ENCODE results near the gene LIN9. TPM values are rescaled to one million over a fixed set of nuclear protein-coding genes. Genes with fewer than 3 reads are reported as not detected.

The LIN9 gene
- total and polyA plus RNA-seq, 2 donors (not counting 3 experiments of a cell fraction or from before 2014, with no cell fraction given): 2.5 to 7.6 TPM

DNA sequence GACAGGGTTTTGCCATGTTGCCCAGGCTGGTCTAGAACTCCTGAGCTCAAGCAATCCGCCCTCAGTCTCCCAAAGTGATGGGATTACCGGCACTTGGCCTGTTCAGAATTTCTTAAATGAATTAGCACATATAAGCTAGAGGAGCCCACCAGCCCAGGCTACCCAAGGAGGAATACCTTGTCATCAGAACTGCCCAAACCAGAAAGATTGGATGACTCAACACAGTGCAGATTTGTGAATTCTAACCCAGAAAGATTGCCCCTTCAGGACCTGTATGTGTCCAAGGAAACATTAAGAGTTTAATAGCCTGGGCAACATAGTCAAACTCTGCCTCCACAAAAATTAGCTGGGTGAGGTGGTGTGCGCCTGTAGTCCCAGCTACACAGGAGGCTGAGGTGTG lies 14.0 kb upstream of the LIN9 start:
- no TSS peak for BruUV-seq (replicated peaks)
- TF ChIP-seq JUN (IDR thresholded peaks at IDR 0.05; ENCODE audit: borderline replicate concordance, insufficient read depth, insufficient read length, low read depth): no peak
- TF ChIP-seq EZH2 (IDR thresholded peaks at IDR 0.05; ENCODE audit: borderline replicate concordance, low read depth, low read length, severe bottlenecking): no peak
- TF ChIP-seq, protein P1, sequence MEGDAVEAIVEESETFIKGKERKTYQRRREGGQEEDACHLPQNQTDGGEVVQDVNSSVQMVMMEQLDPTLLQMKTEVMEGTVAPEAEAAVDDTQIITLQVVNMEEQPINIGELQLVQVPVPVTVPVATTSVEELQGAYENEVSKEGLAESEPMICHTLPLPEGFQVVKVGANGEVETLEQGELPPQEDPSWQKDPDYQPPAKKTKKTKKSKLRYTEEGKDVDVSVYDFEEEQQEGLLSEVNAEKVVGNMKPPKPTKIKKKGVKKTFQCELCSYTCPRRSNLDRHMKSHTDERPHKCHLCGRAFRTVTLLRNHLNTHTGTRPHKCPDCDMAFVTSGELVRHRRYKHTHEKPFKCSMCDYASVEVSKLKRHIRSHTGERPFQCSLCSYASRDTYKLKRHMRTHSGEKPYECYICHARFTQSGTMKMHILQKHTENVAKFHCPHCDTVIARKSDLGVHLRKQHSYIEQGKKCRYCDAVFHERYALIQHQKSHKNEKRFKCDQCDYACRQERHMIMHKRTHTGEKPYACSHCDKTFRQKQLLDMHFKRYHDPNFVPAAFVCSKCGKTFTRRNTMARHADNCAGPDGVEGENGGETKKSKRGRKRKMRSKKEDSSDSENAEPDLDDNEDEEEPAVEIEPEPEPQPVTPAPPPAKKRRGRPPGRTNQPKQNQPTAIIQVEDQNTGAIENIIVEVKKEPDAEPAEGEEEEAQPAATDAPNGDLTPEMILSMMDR (IDR thresholded peaks at IDR 0.05; ENCODE audit: extremely low read depth in 1 of 2, insufficient read depth in 1 of 2, low read depth in 1 of 2, low read length in 2 of 2): no peak
- intact Hi-C loops (cut with micrococcal nuclease) (no loop called here), dilution Hi-C loops (cut with MboI; ENCODE audit: extremely low pct_ligation_motif_present, low sequenced_read_pairs) (no loop called here)
- no peak overlapping the region for H3K4me3 ChIP-seq (replicated peaks in 1 of 3; ENCODE audit: insufficient read depth in 1 of 3, low read depth in 1 of 3, low read length in 3 of 3)
- no peak for FAIRE-seq
- peaks cover 0 to 7% of the 10 kb centered on the region in 2 experiments for H3K27me3 ChIP-seq (ENCODE audit: control insufficient read depth in 2 of 2, insufficient read depth in 2 of 2, low read length in 2 of 2)
- POLR2A ChIA-PET: no interaction called here
- no peak overlapping the region for H3K27ac ChIP-seq (ENCODE audit: insufficient read depth, low read depth, low read length)
- H3K9me3 ChIP-seq (replicated peaks; ENCODE audit: control insufficient read depth, insufficient read depth, low read length): no peaks in the 10 kb centered on the region
- H4K20me1 ChIP-seq (replicated peaks; ENCODE audit: control insufficient read depth, extremely low read depth, insufficient read depth, low read length): no peaks in the 10 kb centered on the region
- no peaks in the 10 kb centered on the region for H3K79me2 ChIP-seq (ENCODE audit: control insufficient read depth, insufficient read depth, low read length)
- CTCF ChIA-PET: interaction anchor here (1.5 kb wide), 1 partner anchor 198 kb away, joined by 4 read pairs; no protein-coding TSS in a partner anchor
- DNase-seq (ENCODE audit: low read depth, low spot score): no peak
- H3K4me2 ChIP-seq (ENCODE audit: insufficient read depth, low read length): no peak overlapping the region
- no peaks in the 10 kb centered on the region for H3K4me1 ChIP-seq (ENCODE audit: control insufficient read depth, extremely low read depth, insufficient read depth, low read length)
- H3K9ac ChIP-seq (replicated peaks; ENCODE audit: extremely low read depth, insufficient read depth, low read length): no peak overlapping the region
- H3K9me1 ChIP-seq (replicated peaks; ENCODE audit: control insufficient read depth, extremely low read depth, insufficient read depth, low read length): no peaks in the 10 kb centered on the region
- H2AFZ ChIP-seq (ENCODE audit: low read depth, low read length): no peak overlapping the region
- H3K36me3 ChIP-seq (ENCODE audit: control insufficient read depth in 2 of 2, extremely low read depth in 1 of 2, insufficient read depth in 2 of 2, low read length in 2 of 2): no peaks in the 10 kb centered on the region

DNA sequence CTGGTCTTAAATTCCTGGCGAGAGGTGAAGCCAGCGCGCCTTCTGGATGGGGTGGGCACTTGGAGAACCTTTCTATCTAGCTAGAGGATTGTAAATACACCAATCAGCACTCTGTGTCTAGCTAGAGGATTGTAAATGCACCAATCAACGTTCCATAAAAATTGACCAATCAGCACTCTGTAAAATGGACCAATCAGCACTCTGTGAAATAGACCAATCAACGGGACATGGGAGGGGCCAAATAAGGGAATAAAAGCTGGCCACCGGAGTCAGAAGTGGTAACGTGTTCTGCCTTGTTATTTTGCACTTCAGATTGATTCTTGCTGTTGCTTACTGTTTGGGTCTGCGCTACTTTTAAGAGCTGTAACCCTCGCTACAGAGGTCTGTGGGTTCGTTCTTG lies 12.0 kb upstream of the LIN9 start:
- Histone ChIP-seq H4K20me1 (replicated peaks; ENCODE audit: control insufficient read depth, extremely low read depth, insufficient read depth, low read length) (no peaks in the 10 kb centered on the region), H3K4me3 (replicated peaks in 1 of 3; ENCODE audit: insufficient read depth in 1 of 3, low read depth in 1 of 3, low read length in 3 of 3) (no peak overlapping the region), H3K27me3 (ENCODE audit: control insufficient read depth in 2 of 2, insufficient read depth in 2 of 2, low read length in 2 of 2) (peaks cover 0 to 8% of the 10 kb centered on the region in 2 experiments), H3K36me3 (ENCODE audit: control insufficient read depth in 2 of 2, extremely low read depth in 1 of 2, insufficient read depth in 2 of 2, low read length in 2 of 2) (no peaks in the 10 kb centered on the region), H3K79me2 (ENCODE audit: control insufficient read depth, insufficient read depth, low read length) (no peaks in the 10 kb centered on the region), H2AFZ (ENCODE audit: low read depth, low read length) (no peak overlapping the region), H3K4me1 (ENCODE audit: control insufficient read depth, extremely low read depth, insufficient read depth, low read length) (no peaks in the 10 kb centered on the region), H3K4me2 (ENCODE audit: insufficient read depth, low read length) (no peak overlapping the region), H3K9me3 (replicated peaks; ENCODE audit: control insufficient read depth, insufficient read depth, low read length) (no peaks in the 10 kb centered on the region), H3K9me1 (replicated peaks; ENCODE audit: control insufficient read depth, extremely low read depth, insufficient read depth, low read length) (no peaks in the 10 kb centered on the region), H3K9ac (replicated peaks; ENCODE audit: extremely low read depth, insufficient read depth, low read length) (no peak overlapping the region), H3K27ac (ENCODE audit: insufficient read depth, low read depth, low read length) (no peak overlapping the region)
- TF ChIP-seq FOS (IDR thresholded peaks at IDR 0.05; ENCODE audit: borderline replicate concordance, insufficient read depth, low read length): no peak
- TF ChIP-seq, protein P2, sequence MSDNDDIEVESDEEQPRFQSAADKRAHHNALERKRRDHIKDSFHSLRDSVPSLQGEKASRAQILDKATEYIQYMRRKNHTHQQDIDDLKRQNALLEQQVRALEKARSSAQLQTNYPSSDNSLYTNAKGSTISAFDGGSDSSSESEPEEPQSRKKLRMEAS (IDR thresholded peaks at IDR 0.05; ENCODE audit: insufficient read depth, insufficient read length): no peak
- TF ChIP-seq, protein P1 (IDR thresholded peaks at IDR 0.05; ENCODE audit: extremely low read depth in 1 of 2, insufficient read depth in 1 of 2, low read depth in 1 of 2, low read length in 2 of 2): no peak
- no peak for TF ChIP-seq JUN (IDR thresholded peaks at IDR 0.05; ENCODE audit: borderline replicate concordance, insufficient read depth, insufficient read length, low read depth)
- TF ChIP-seq GATA2 (IDR thresholded peaks at IDR 0.05; ENCODE audit: insufficient read depth, insufficient read length, low read depth, low read length): no peak
- no peak for TF ChIP-seq POLR2A (IDR thresholded peaks at IDR 0.05; ENCODE audit: low read depth, low read length)
- FAIRE-seq (no peak), DNase-seq (ENCODE audit: low read depth, low spot score) (no peak)
- CTCF ChIA-PET: no interaction called here
- intact Hi-C loops (cut with micrococcal nuclease): no loop called here
- BruUV-seq (replicated peaks): no TSS peak
- dilution Hi-C loops (cut with MboI; ENCODE audit: extremely low pct_ligation_motif_present, low sequenced_read_pairs): no loop called here
- POLR2A ChIA-PET: interaction anchor here (0.7 kb wide), 1 partner anchor 218 kb away, joined by 3 read pairs; no protein-coding TSS in a partner anchor

Measured in endothelial cell of umbilical vein (primary cell).